ENCODE results near the gene SSUH2.

- TF ChIP-seq TCF7L2 (IDR thresholded peaks at IDR 0.05; ENCODE audit: borderline replicate concordance, low read depth, low read length) (no peak), CTCF (tag by site-specific recombination; IDR thresholded peaks at IDR 0.05) (no peak), KLF8 (tag by site-specific recombination; IDR thresholded peaks at IDR 0.05) (no peak)
These were observed 36.4 kb downstream of the SSUH2 start for GRCh38 chr3:8608041-8608790.

All from HEK293 (cell line).